Common myeloid progenitor, CD34-positive (primary cell): ENCODE measurements around the gene DPH7.
A peak's percentile ranks its signal among the peaks of the same experiment; 100 is the strongest.
"Not testable (repeated sequence)": the region's sequence is repeated elsewhere in the genome, so short reads cannot be mapped to it uniquely, and the experiment has no call there.

Source experiments
- CTCF ChIA-PET: fragments of 350-600 bp; sonication (Branson Sonifier 250); formaldehyde crosslinking; loops from one replicate; lab custom pipeline; 2021; ENCODE audit warnings: antibody characterized with exemption; lab: Charles Lee
- POLR2A ChIA-PET: fragments of 350-600 bp; sonication (Branson Sonifier 250); formaldehyde crosslinking; loops from one replicate; lab custom pipeline; 2021; ENCODE audit warnings: antibody characterized with exemption; lab: Charles Lee
- DNase-seq, 3 donors: peaks; one replicate each; pipeline versions ENCODE4 v3.0.0 to v3.0.0-alpha.2; 2013
- H3K27ac ChIP-seq, 2 experiments: 1 replicate in 1 of 2; 2 replicates in 1 of 2; pipeline ENCODE4 v1.7.0; 2013; ENCODE audit warnings: inconsistent platforms in 2 of 2, low read length in 2 of 2, mild to moderate bottlenecking in 2 of 2, low read depth in 1 of 2, moderate library complexity in 1 of 2; ENCODE audit not compliant: severe bottlenecking in 2 of 2, insufficient read depth in 1 of 2, poor library complexity in 1 of 2
- H3K27me3 ChIP-seq, 5 experiments: replicated peaks in 2 of 5; 1 replicate in 3 of 5; 2 replicates in 2 of 5; pipeline versions ENCODE4 v1.6.1 to v1.7.0; 2013; ENCODE audit warnings: low read length in 4 of 5, mild to moderate bottlenecking in 2 of 5, moderate library complexity in 2 of 5, inconsistent platforms in 1 of 5; ENCODE audit not compliant: insufficient read depth in 5 of 5, control insufficient read depth in 4 of 5
- H3K36me3 ChIP-seq, 4 experiments: 1 replicate in 2 of 4; 2 replicates in 2 of 4; pipeline versions ENCODE4 v1.6.1 to v1.7.0; 2013; ENCODE audit warnings: low read length in 3 of 4, control low read depth in 1 of 4, mild to moderate bottlenecking in 1 of 4; ENCODE audit not compliant: control insufficient read depth in 4 of 4, insufficient read depth in 4 of 4
- H3K4me1 ChIP-seq, 4 experiments: 1 replicate in 3 of 4; 2 replicates in 1 of 4; pipeline versions ENCODE4 v1.6.1 to v1.7.1; 2013; ENCODE audit warnings: low read length in 3 of 4, mild to moderate bottlenecking in 3 of 4, control low read depth in 1 of 4, inconsistent platforms in 1 of 4, moderate library complexity in 1 of 4; ENCODE audit not compliant: control insufficient read depth in 4 of 4, insufficient read depth in 4 of 4; ENCODE audit errors: control extremely low read depth in 1 of 4
- H3K4me3 ChIP-seq, 7 experiments: 1 replicate in 4 of 7; 2 replicates in 3 of 7; pipeline versions ENCODE4 v1.5.1 to v1.7.0; 2013; ENCODE audit warnings: mild to moderate bottlenecking in 7 of 7, low read length in 6 of 7, moderate library complexity in 6 of 7, inconsistent platforms in 2 of 7, low read depth in 2 of 7, control low read depth in 1 of 7; ENCODE audit not compliant: insufficient read depth in 4 of 7, control insufficient read depth in 1 of 7; ENCODE audit errors: extremely low read depth in 1 of 7
- H3K9me3 ChIP-seq, 5 experiments: 1 replicate in 4 of 5; 2 replicates in 1 of 5; pipeline versions ENCODE4 v1.6.1 to v1.7.1; 2013; ENCODE audit warnings: low read length in 4 of 5, mild to moderate bottlenecking in 2 of 5, inconsistent platforms in 1 of 5, low read depth in 1 of 5, moderate library complexity in 1 of 5; ENCODE audit not compliant: control insufficient read depth in 4 of 5, insufficient read depth in 2 of 5; ENCODE audit errors: control extremely low read depth in 1 of 5
- WGBS: methylation state at CpG from one replicate; pipeline ENCODE4 v1.1.5; 2013; ENCODE audit not compliant: insufficient coverage; 5-methylcytosine and 5-hydroxymethylcytosine counted together

Gene DPH7

GRCh38 chr9:137532891-137533468 is 45.7 kb downstream of the DPH7 start:
- DNase-seq, CTCF ChIA-PET, H3K4me3 ChIP-seq, H3K36me3 ChIP-seq, H3K27ac ChIP-seq, H3K27me3 ChIP-seq, POLR2A ChIA-PET: not testable (repeated sequence)
- H3K4me1 ChIP-seq: peaks cover 0 to 30% (median 25%) of the 10 kb centered on the region in 4 experiments
- WGBS: 94% methylated on average over 9 of the region's 10 CpGs
- peaks cover 0 to 12% (median 4%) of the 10 kb centered on the region in 5 experiments for H3K9me3 ChIP-seq

- Histone ChIP-seq H3K36me3 (no peaks in the 10 kb centered on the region), H3K27me3 (no peaks in the 10 kb centered on the region), H3K27ac (no peak overlapping the region), H3K4me3 (no peak overlapping the region), H3K4me1 (peaks cover 0 to 26% (median 17%) of the 10 kb centered on the region in 4 experiments), H3K9me3 (peaks cover 0 to 4% (median 2%) of the 10 kb centered on the region in 5 experiments)
- CTCF ChIA-PET: interaction anchor here (0.9 to 1.2 kb wide), 3 partner anchors 14 to 245 kb away, joined by 3 read pairs; no protein-coding TSS in a partner anchor
- DNase-seq: peak in 1 of 3 donors; percentile 19
- POLR2A ChIA-PET: no interaction called here
- 29% methylated on average over 10 of the region's 17 CpGs for WGBS
These were observed 47.5 kb downstream of the DPH7 start for GRCh38 chr9:137531099-137531765.

GRCh38 chr9:137530331-137530730 is 48.4 kb downstream of the DPH7 start:
- CTCF ChIA-PET: interaction anchor here (0.9 kb wide), 1 partner anchor 15 kb away, joined by 3 read pairs; no protein-coding TSS in a partner anchor
- no peaks in the 10 kb centered on the region for H3K9me3 ChIP-seq
- DNase-seq: no peak
- no peak overlapping the region for H3K27ac ChIP-seq
- no peak overlapping the region for H3K4me3 ChIP-seq
- H3K27me3 ChIP-seq: no peaks in the 10 kb centered on the region
- peaks cover 0 to 24% (median 16%) of the 10 kb centered on the region in 4 experiments for H3K4me1 ChIP-seq
- POLR2A ChIA-PET: no interaction called here
- WGBS: 67% methylated on average over 5 of the region's 5 CpGs
- no peaks in the 10 kb centered on the region for H3K36me3 ChIP-seq

- CTCF ChIA-PET: interaction anchor here (0.8 to 1.2 kb wide), 6 partner anchors 10 to 101 kb away, joined by 3 to 4 read pairs (median 3); no protein-coding TSS in a partner anchor
- POLR2A ChIA-PET: no interaction called here
- DNase-seq: no peak
- WGBS: 100% methylated on average over 2 of the region's 5 CpGs
- Histone ChIP-seq H3K4me1 (peaks cover 0 to 2% (median 0%) of the 10 kb centered on the region in 4 experiments), H3K9me3 (no peaks in the 10 kb centered on the region), H3K27me3 (no peaks in the 10 kb centered on the region), H3K27ac (no peak overlapping the region), H3K36me3 (peaks cover 0 to under 1% (median 0%) of the 10 kb centered on the region in 4 experiments), H3K4me3 (no peak overlapping the region)
These were observed 53.8 kb downstream of the DPH7 start for GRCh38 chr9:137524981-137525317.

GRCh38 chr9:137524161-137524980 is 54.4 kb downstream of the DPH7 start:
- Histone ChIP-seq H3K27me3 (no peaks in the 10 kb centered on the region), H3K36me3 (peaks cover 0 to 4% (median 0%) of the 10 kb centered on the region in 4 experiments), H3K4me3 (no peak overlapping the region), H3K4me1 (peaks cover 0 to 2% (median 0%) of the 10 kb centered on the region in 4 experiments), H3K27ac (no peak overlapping the region), H3K9me3 (no peaks in the 10 kb centered on the region)
- ChIA-PET POLR2A (no interaction called here), CTCF (interaction anchor here (0.8 to 1.2 kb wide), 6 partner anchors 10 to 100 kb away, joined by 3 to 4 read pairs (median 3); no protein-coding TSS in a partner anchor)
- 98% methylated on average over 33 of the region's 33 CpGs for WGBS
- DNase-seq: no peak

- Histone ChIP-seq H3K4me3 (no peak overlapping the region), H3K4me1 (peaks cover 0 to 2% (median 0%) of the 10 kb centered on the region in 4 experiments), H3K9me3 (no peaks in the 10 kb centered on the region), H3K27ac (no peak overlapping the region), H3K27me3 (no peaks in the 10 kb centered on the region), H3K36me3 (peaks cover 0 to 4% (median 0%) of the 10 kb centered on the region in 4 experiments)
- CTCF ChIA-PET: no interaction called here
- no peak for DNase-seq
- 96% methylated on average over 31 of the region's 36 CpGs for WGBS
- POLR2A ChIA-PET: no interaction called here
These were observed 55.8 kb downstream of the DPH7 start for GRCh38 chr9:137522746-137523455.
